Body of pancreas (tissue), 4 donors: ENCODE results near the gene TSPYL4. TPM values are rescaled to one million over a fixed set of nuclear protein-coding genes. Genes with fewer than 3 reads are reported as not detected.

Experiments
- ATAC-seq: fragments of 150-250 bp; one replicate; pipeline ENCODE4 v1.9.1; 2016
- DNase-seq, 4 donors: peaks; one replicate each; pipeline ENCODE4 v3.0.0-alpha.2; 2019
- H3K27ac ChIP-seq, 4 donors: fragments of 200-600 bp; sonication (generic); 1 replicate in 3 of 4; 2 replicates in 1 of 4; pipeline versions ENCODE4 v1.5.1 to v1.6.1; 2016 to 2019; ENCODE audit warnings: mild to moderate bottlenecking in 1 of 4, mixed read lengths in 1 of 4, moderate library complexity in 1 of 4
- H3K27me3 ChIP-seq, 2 donors: fragments of 200-600 bp; sonication (generic); one replicate each; pipeline ENCODE4 v1.6.0; 2016; ENCODE audit warnings: mild to moderate bottlenecking in 1 of 2
- H3K36me3 ChIP-seq, 2 donors: fragments of 200-600 bp; sonication (generic); replicated peaks in 1 of 2; 2 replicates each; pipeline ENCODE4 v1.5.1; 2016; ENCODE audit warnings: low read depth in 2 of 2; ENCODE audit not compliant: insufficient read depth in 1 of 2
- H3K4me1 ChIP-seq: fragments of 200-600 bp; sonication (generic); one replicate; pipeline ENCODE4 v1.6.0; 2016
- H3K4me3 ChIP-seq, 2 donors: fragments of 200-600 bp; sonication (generic); 1 replicate in 1 of 2; 2 replicates in 1 of 2; pipeline ENCODE4 v1.5.1; 2016 to 2019
- H3K9me3 ChIP-seq, 3 donors: fragments of 200-600 bp; sonication (generic); 1 replicate in 2 of 3; 2 replicates in 1 of 3; pipeline ENCODE4 v1.5.1; 2016
- CTCF ChIP-seq, 7 experiments: fragments of 450-650 bp in 4 of 7; fragments of 200-600 bp in 3 of 7; sonication (generic) in 3 of 7; IDR thresholded peaks; one replicate each; pipeline ENCODE4 v1.5.1; 2016 to 2019; ENCODE audit warnings: antibody characterized with exemption in 7 of 7
- POLR2A ChIP-seq, 3 donors: fragments of 450-650 bp; IDR thresholded peaks; one replicate each; pipeline ENCODE4 v1.6.1; 2016; ENCODE audit warnings: antibody characterized with exemption in 3 of 3, mild to moderate bottlenecking in 2 of 3
- WGBS, 2 donors: methylation state at CpG; one replicate each; pipeline ENCODE4 v1.1.5; 2017; 5-methylcytosine and 5-hydroxymethylcytosine counted together
- intact Hi-C: fragments of 100-400 bp; cut with DNase I; formaldehyde crosslinking; loops from one replicate; pipeline ENCODE4 v1.15.1; 2023
- total RNA-seq, 2 donors: library from RNA; depleted of rRNA; stranded (reverse); fragments of >200 nt; gene quantifications; one replicate each; pipeline ENCODE4 v1.1.0, GENCODE V29; 2016

Gene TSPYL4
- total RNA-seq, 2 donors from 2014 or later = 8.6 to 12.7 TPM

GRCh38 chr6:116217069-116217468, 36.8 kb downstream of the TSPYL4 start:
- ATAC-seq (peak; percentile 69), DNase-seq (no peak)
- intact Hi-C loops = no loop called here
- no peaks in the 10 kb centered on the region for H3K36me3 ChIP-seq
- WGBS, 2 donors = 0% methylated on average over 1 of the region's 1 CpG
- no peak overlapping the region for H3K27ac ChIP-seq
- TF ChIP-seq CTCF (IDR thresholded peaks at IDR 0.05) = peak; percentile 25 to 57 (median 50)
- TF ChIP-seq POLR2A (IDR thresholded peaks at IDR 0.05) = no peak
- H3K27me3 ChIP-seq = no peaks in the 10 kb centered on the region
- no peak overlapping the region for H3K4me3 ChIP-seq
- H3K4me1 ChIP-seq = no peaks in the 10 kb centered on the region
- H3K9me3 ChIP-seq = no peaks in the 10 kb centered on the region

GRCh38 chr6:116215414-116215813, 38.5 kb downstream of the TSPYL4 start:
- no peaks in the 10 kb centered on the region for H3K9me3 ChIP-seq
- no peaks in the 10 kb centered on the region for H3K27me3 ChIP-seq
- WGBS, 2 donors = 87 to 88% methylated on average over 5 of the region's 5 CpGs
- intact Hi-C loops = no loop called here
- no peak for TF ChIP-seq POLR2A (IDR thresholded peaks at IDR 0.05)
- TF ChIP-seq CTCF (IDR thresholded peaks at IDR 0.05) = no peak
- no peaks in the 10 kb centered on the region for H3K36me3 ChIP-seq
- no peak for DNase-seq
- no peak overlapping the region for H3K27ac ChIP-seq
- H3K4me3 ChIP-seq = no peak overlapping the region
- no peaks in the 10 kb centered on the region for H3K4me1 ChIP-seq
- no peak for ATAC-seq

GRCh38 chr6:116214681-116215080, 39.2 kb downstream of the TSPYL4 start:
- Histone ChIP-seq H3K9me3 (no peaks in the 10 kb centered on the region), H3K4me1 (no peaks in the 10 kb centered on the region), H3K27me3 (no peaks in the 10 kb centered on the region), H3K36me3 (no peaks in the 10 kb centered on the region), H3K4me3 (no peak overlapping the region), H3K27ac (no peak overlapping the region)
- TF ChIP-seq POLR2A (IDR thresholded peaks at IDR 0.05) (no peak), CTCF (IDR thresholded peaks at IDR 0.05) (no peak)
- intact Hi-C loops = no loop called here
- WGBS, 2 donors = 71 to 79% methylated on average over 1 of the region's 1 CpG
- ATAC-seq = no peak
- no peak for DNase-seq

GRCh38 chr6:116210750-116211425, 43.0 kb downstream of the TSPYL4 start:
- Histone ChIP-seq H3K27me3 (no peaks in the 10 kb centered on the region), H3K9me3 (no peaks in the 10 kb centered on the region), H3K4me3 (no peak overlapping the region), H3K4me1 (no peaks in the 10 kb centered on the region), H3K36me3 (no peaks in the 10 kb centered on the region), H3K27ac (no peak overlapping the region)
- ATAC-seq = no peak
- TF ChIP-seq CTCF (IDR thresholded peaks at IDR 0.05) (no peak), POLR2A (IDR thresholded peaks at IDR 0.05) (no peak)
- peak in 2 of 4 donors; percentile 19 to 27 for DNase-seq
- intact Hi-C loops = no loop called here
- 44 to 67% methylated on average over 3 of the region's 3 CpGs for WGBS, 2 donors

- intact Hi-C loops = no loop called here
- 86% methylated on average over 5 of the region's 5 CpGs for WGBS, 2 donors
- ATAC-seq (no peak), DNase-seq (no peak)
- TF ChIP-seq CTCF (IDR thresholded peaks at IDR 0.05) (no peak), POLR2A (IDR thresholded peaks at IDR 0.05) (no peak)
- Histone ChIP-seq H3K9me3 (no peaks in the 10 kb centered on the region), H3K36me3 (no peaks in the 10 kb centered on the region), H3K27me3 (no peaks in the 10 kb centered on the region), H3K27ac (no peak overlapping the region), H3K4me3 (no peak overlapping the region), H3K4me1 (no peaks in the 10 kb centered on the region)
Observed at GRCh38 chr6:116210316-116210715, 43.6 kb downstream of the TSPYL4 start.
